ENCODE data around the gene LMO1.

Gene LMO1

DNA sequence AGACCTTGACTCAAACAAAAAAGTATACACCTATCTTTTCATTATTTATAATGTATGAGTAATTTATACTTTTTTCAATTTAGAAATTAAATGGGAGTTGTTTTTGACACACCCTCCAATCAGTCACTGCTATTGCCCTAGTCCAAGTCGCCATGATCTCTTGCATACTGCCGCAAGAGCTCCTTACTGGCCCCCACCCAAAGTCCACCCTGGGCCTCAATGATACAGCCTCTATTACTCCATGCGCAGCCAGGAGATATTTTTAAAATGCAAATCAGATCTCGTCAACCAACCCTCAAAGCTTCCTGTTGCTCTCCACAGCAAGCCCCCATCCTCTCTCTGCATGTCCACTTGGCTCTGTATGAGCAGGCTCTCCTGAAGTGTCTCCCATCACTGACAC, 12.8 kb upstream of the LMO1 start:
- TF ChIP-seq, protein P1, sequence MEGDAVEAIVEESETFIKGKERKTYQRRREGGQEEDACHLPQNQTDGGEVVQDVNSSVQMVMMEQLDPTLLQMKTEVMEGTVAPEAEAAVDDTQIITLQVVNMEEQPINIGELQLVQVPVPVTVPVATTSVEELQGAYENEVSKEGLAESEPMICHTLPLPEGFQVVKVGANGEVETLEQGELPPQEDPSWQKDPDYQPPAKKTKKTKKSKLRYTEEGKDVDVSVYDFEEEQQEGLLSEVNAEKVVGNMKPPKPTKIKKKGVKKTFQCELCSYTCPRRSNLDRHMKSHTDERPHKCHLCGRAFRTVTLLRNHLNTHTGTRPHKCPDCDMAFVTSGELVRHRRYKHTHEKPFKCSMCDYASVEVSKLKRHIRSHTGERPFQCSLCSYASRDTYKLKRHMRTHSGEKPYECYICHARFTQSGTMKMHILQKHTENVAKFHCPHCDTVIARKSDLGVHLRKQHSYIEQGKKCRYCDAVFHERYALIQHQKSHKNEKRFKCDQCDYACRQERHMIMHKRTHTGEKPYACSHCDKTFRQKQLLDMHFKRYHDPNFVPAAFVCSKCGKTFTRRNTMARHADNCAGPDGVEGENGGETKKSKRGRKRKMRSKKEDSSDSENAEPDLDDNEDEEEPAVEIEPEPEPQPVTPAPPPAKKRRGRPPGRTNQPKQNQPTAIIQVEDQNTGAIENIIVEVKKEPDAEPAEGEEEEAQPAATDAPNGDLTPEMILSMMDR (IDR thresholded peaks at IDR 0.05; ENCODE audit: low read depth, low read length, missing control alignments): no peak
- H3K4me3 ChIP-seq (ENCODE audit: low read depth, low read length): no peak overlapping the region
- in situ Hi-C loops (cut with HindIII; ENCODE audit: low sequenced_read_pairs): no loop called here
- no peak for DNase-seq (ENCODE audit: low read depth)

DNA sequence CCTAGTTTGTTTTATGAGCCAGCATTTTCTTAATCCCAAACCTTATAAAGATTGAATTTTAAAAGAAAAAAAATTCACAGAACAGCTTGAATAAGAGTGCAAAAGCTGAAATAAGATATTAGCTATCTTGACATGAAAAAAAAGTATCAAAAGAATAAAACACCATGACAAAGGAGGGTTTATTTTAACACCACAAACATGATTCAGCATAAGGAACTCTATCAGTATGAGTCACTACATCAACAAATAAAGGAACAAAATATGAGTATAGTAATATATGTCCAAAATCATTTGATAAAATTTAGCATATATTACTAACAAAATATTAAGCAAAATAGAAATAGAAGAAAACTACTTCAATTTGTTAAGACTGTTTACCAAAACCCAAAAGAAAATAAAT, 9.6 kb upstream of the LMO1 start:
- H3K4me3 ChIP-seq (ENCODE audit: low read depth, low read length): no peak overlapping the region
- TF ChIP-seq, protein P1 (IDR thresholded peaks at IDR 0.05; ENCODE audit: low read depth, low read length, missing control alignments): no peak
- no peak for DNase-seq (ENCODE audit: low read depth)
- in situ Hi-C loops (cut with HindIII; ENCODE audit: low sequenced_read_pairs): no loop called here

DNA sequence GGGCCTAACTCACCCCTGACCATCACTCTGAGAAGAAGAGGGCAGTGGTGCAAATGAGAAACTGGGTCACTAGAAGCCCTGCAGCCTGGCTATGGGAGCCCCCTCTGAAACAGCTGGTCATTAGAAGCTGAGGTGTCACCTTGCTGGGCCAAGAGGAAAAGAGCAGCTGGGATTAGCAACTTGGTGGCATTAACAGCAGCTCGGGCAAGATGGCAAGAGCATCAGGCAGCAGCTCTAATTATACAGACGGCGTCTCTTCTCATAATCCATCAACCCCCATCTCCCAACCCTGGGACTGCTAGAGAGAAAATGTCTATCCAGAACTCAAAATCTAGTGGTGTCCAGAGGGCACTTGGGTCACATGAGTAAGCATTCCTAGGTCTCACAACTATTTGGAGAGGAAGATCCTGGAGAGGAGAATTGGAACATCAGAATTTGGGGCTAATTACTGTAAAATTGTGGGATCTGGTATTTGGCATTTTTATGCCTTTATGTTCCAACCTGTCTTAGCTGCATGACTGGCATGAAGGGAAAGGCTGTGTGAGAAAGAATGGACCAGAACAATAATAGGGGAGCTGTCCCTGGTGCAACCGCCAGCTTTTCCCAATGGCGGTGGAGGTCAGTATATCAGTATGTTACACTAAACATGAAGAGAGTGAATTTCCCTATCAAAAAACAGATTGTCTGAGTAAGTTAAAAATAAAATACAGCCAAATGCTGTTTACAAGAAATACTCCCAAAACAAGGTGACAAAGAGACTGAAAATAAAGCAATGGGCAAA, 7.6 kb upstream of the LMO1 start:
- no peak overlapping the region for H3K4me3 ChIP-seq (ENCODE audit: low read depth, low read length)
- in situ Hi-C loops (cut with HindIII; ENCODE audit: low sequenced_read_pairs): no loop called here
- DNase-seq (ENCODE audit: low read depth): no peak
- TF ChIP-seq, protein P1 (IDR thresholded peaks at IDR 0.05; ENCODE audit: low read depth, low read length, missing control alignments): no peak

DNA sequence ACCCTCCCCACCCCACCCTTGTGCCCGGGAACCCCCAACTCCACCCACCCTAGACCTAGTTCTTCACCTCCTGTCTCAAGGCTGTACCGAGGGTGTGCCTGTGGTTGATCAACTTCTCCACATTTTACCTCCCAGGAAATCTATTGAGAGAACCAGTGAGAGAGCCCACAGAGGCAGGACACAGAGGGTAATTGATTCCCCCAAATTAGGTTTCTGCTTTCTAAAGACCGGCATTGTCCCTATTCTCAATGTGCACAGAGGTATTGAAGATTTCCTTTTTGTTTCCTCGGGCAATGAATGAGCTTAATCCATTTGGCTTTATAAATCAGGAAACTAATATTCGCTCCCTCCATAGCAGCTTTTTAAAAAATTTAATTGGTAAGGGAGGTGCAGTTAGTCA, 6.0 kb upstream of the LMO1 start:
- TF ChIP-seq, protein P1 (IDR thresholded peaks at IDR 0.05; ENCODE audit: low read depth, low read length, missing control alignments): no peak
- in situ Hi-C loops (cut with HindIII; ENCODE audit: low sequenced_read_pairs): no loop called here
- DNase-seq (ENCODE audit: low read depth): no peak
- no peak overlapping the region for H3K4me3 ChIP-seq (ENCODE audit: low read depth, low read length)

DNA sequence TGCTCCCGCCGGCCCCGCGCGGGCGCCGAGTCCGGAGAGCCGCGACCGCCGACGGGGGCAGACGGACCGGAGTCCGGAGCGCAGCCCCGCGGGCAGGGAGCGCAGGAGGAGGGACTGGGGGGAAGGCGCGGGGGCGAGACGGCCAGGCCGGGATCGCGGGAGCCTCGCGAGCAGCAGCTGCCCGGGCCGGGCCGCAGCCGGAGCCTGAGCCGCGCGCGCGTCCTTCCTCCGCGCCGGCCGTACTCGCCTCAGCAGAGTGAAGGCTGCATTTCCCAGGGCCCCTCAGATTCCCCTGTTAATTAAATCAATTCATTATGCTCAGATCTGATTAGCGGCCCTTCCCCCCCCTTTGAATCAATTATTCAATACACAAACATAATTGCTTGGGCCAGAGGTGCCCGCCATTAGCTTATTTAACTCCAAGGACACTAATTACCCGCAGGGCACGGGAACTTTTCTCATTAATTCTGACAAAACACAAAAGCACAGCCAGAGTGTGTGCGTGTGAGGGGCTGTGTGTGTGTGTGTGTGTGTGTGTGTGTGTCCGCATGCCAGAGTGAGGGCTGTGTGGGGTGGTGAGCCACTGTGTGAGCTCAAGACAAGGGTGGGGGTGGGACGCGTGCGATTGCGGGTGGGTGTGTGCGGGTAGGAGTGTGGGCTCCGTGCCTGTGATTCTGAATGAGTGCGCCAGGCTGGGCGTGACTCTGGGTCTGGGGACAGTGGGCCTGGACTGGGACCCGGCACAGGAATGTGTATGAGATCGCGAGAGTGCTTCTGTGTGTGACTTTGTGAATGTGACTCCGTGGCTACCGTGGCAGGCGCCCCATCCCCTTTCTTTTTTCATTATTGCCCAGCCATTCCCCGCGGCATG, 5.1 kb upstream of the LMO1 start:
- in situ Hi-C loops (cut with HindIII; ENCODE audit: low sequenced_read_pairs): no loop called here
- TF ChIP-seq, protein P1 (IDR thresholded peaks at IDR 0.05; ENCODE audit: low read depth, low read length, missing control alignments): no peak
- DNase-seq (ENCODE audit: low read depth): no peak
- no peak overlapping the region for H3K4me3 ChIP-seq (ENCODE audit: low read depth, low read length)

DNA sequence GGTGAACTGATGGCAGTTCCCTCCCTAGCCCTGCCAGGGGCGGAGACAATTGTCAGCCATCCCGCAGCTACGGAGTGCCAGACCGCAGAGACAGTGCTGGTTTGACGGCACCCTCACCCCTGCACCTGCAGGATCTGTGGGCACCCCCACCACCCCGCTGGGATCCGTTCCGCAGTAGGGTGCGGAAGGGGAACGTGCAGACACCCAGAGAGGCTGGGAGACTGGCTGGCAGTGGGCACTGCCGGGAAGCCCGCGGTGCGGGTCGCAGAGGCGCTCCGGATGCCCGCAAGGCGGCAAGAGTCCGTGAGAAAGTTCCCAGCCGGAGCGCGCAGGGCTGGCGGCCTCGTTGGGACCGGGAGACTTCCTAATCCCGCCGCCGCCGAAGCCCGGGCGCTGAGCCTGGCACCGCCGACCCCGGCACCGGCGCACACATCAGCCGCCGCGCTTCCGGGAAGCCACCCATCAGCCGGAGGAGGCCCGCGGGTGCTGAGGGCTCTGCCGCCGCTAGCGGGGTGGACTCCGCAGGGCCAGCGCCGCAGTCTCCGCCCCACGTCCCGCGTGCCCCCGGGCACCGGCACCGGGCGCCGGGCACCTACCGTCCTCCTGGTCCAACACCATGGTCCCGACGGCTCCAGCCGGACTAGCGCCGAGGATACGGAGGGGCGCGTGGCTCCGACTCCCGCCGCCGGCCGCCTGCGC, 4.3 kb upstream of the LMO1 start:
- in situ Hi-C loops (cut with HindIII; ENCODE audit: low sequenced_read_pairs): no loop called here
- TF ChIP-seq, protein P1 (IDR thresholded peaks at IDR 0.05; ENCODE audit: low read depth, low read length, missing control alignments): no peak
- peak overlapping the region; percentile 26 for H3K4me3 ChIP-seq (ENCODE audit: low read depth, low read length)
- no peak for DNase-seq (ENCODE audit: low read depth)
